Stomach (tissue), 4 donors: ENCODE data around the gene USP24.

Experiments
- POLR2AphosphoS5 ChIP-seq, 3 donors: sonication (generic); formaldehyde crosslinking; IDR thresholded peaks; one replicate each; pipeline ENCODE4 v1.6.1; 2016; ENCODE audit warnings: antibody characterized with exemption in 3 of 3
- TF ChIP-seq, protein P1 (sequence below), 7 experiments: fragments of 450-650 bp in 4 of 7; fragments of 200-600 bp in 3 of 7; sonication (generic) in 3 of 7; IDR thresholded peaks; one replicate each; pipeline ENCODE4 v1.5.1; 2016 to 2019; ENCODE audit warnings: antibody characterized with exemption in 7 of 7, control low read depth in 2 of 7, mild to moderate bottlenecking in 1 of 7

DNA sequence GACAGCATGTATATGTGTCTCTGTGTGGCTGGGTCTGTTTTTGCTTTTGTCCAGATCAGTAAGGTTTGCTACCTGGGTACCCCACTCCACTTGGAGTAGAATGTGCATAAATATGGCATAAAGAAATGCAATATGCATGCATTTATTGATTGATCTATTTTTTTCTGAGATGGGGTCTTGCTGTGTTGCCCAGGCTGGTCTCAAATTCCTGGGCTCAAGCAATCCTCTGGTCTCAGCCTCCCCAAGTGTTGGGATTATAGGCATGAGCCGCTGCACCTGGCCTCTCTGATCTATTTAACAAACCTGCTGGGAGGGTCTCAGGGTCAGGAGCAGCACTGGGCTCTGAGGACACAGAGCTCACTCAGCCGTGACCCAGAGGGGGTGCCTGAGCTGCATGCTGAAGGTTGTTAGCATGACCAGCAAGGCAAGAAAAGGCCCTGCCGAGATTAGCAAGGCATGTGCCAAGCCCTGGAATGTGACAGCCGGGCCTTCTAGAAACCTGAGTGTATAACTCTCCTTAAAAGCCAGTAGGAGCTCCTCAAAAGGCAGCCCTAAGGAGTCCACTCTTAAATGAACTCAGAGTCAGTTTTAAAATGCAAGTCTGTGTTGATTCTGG lies 153.3 kb downstream of the USP24 start:
- TF ChIP-seq, protein P1, sequence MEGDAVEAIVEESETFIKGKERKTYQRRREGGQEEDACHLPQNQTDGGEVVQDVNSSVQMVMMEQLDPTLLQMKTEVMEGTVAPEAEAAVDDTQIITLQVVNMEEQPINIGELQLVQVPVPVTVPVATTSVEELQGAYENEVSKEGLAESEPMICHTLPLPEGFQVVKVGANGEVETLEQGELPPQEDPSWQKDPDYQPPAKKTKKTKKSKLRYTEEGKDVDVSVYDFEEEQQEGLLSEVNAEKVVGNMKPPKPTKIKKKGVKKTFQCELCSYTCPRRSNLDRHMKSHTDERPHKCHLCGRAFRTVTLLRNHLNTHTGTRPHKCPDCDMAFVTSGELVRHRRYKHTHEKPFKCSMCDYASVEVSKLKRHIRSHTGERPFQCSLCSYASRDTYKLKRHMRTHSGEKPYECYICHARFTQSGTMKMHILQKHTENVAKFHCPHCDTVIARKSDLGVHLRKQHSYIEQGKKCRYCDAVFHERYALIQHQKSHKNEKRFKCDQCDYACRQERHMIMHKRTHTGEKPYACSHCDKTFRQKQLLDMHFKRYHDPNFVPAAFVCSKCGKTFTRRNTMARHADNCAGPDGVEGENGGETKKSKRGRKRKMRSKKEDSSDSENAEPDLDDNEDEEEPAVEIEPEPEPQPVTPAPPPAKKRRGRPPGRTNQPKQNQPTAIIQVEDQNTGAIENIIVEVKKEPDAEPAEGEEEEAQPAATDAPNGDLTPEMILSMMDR (IDR thresholded peaks at IDR 0.05) = no peak
- TF ChIP-seq POLR2AphosphoS5 (IDR thresholded peaks at IDR 0.05) = no peak
